Esophagus squamous epithelium (tissue), 5 donors: ENCODE data around the gene CYLD. TPM values are rescaled to one million over a fixed set of nuclear protein-coding genes. Genes with fewer than 3 reads are reported as not detected.
A peak's percentile ranks its signal among the peaks of the same experiment; 100 is the strongest.

Source experiments
- DNase-seq: peaks from one replicate; lab custom pipeline; 2025; lab: John Stamatoyannopoulos, UW
- H3K27ac ChIP-seq, 4 donors: fragments of 200-600 bp; sonication (generic); one replicate each; pipeline ENCODE4 v1.5.1; 2016 to 2019; ENCODE audit warnings: mild to moderate bottlenecking in 1 of 4
- H3K27me3 ChIP-seq, 4 donors: fragments of 200-600 bp; sonication (generic); 1 replicate in 3 of 4; 2 replicates in 1 of 4; pipeline versions ENCODE4 v1.5.1 to v1.6.0; 2017 to 2021; ENCODE audit warnings: antibody characterized with exemption in 1 of 4
- H3K36me3 ChIP-seq, 3 donors: fragments of 200-600 bp; sonication (generic); one replicate each; pipeline ENCODE4 v1.5.1; 2016 to 2019
- H3K4me1 ChIP-seq, 3 donors: fragments of 200-600 bp; sonication (generic); one replicate each; pipeline ENCODE4 v1.5.1; 2017 to 2019
- H3K4me3 ChIP-seq, 4 donors: fragments of 200-600 bp; sonication (generic); 1 replicate in 3 of 4; 2 replicates in 1 of 4; pipeline ENCODE4 v1.5.1; 2016 to 2019; ENCODE audit warnings: mild to moderate bottlenecking in 2 of 4, moderate library complexity in 1 of 4
- H3K9me3 ChIP-seq, 3 donors: fragments of 200-600 bp; sonication (generic); one replicate each; pipeline ENCODE4 v1.5.1; 2016 to 2019
- POLR2A ChIP-seq, 4 donors: fragments of 450-650 bp; IDR thresholded peaks; one replicate each; pipeline ENCODE4 v1.6.1; 2017; ENCODE audit warnings: antibody characterized with exemption in 4 of 4, mild to moderate bottlenecking in 4 of 4, moderate library complexity in 3 of 4
- WGBS, 2 donors: methylation state at CpG; one replicate each; pipeline ENCODE4 v1.1.5; 2018; 5-methylcytosine and 5-hydroxymethylcytosine counted together
- intact Hi-C: fragments of 100-400 bp; cut with DNase I; formaldehyde crosslinking; loops from one replicate; pipeline ENCODE4 v1.15.0; 2022
- total RNA-seq, 4 donors: library from RNA; depleted of rRNA; stranded (reverse); fragments of >200 nt; gene quantifications; one replicate each; pipeline ENCODE4 v1.1.0, GENCODE V29; 2016
- TF ChIP-seq, protein P1 (sequence below), 6 experiments: fragments of 450-650 bp in 4 of 6; fragments of 200-600 bp in 2 of 6; sonication (generic) in 2 of 6; IDR thresholded peaks; one replicate each; pipeline ENCODE4 v1.5.1; 2016 to 2019; ENCODE audit warnings: antibody characterized with exemption in 6 of 6, mild to moderate bottlenecking in 4 of 6, moderate library complexity in 4 of 6
- donor health status: DM: yes; HTN: yes; CAD: no.

CYLD gene
- total RNA-seq, 4 donors from 2014 or later = 22.6 to 45.9 (median 36.0) TPM

DNA sequence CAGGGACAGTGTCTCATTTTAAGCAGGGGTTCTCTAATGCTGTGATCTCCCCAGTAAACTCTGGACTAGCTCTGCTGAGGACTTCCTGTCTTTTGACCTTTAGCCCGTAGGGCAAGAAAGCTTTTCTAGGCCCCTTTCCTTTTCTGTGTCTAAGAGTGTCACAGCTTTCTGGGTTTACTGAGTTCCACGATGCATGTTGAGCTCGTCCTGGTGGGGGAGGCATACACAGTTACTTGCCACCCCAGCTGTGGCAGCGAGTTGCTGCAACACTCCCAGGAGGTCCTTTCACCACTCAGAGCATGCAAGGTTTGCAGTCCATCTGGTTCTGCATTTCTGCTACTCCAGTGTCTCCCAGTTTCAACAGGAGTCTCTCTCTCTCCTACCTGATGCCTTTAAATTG is 24.8 kb upstream of the CYLD start:
- Histone ChIP-seq H3K36me3 (peaks cover 0 to 11% (median 0%) of the 10 kb centered on the region in 3 donors), H3K9me3 (no peaks in the 10 kb centered on the region), H3K4me3 (no peak overlapping the region), H3K27ac (no peak overlapping the region), H3K4me1 (peaks cover 17 to 46% (median 17%) of the 10 kb centered on the region in 3 donors), H3K27me3 (no peaks in the 10 kb centered on the region)
- intact Hi-C loops = no loop called here
- no peak for DNase-seq
- WGBS, 2 donors = 80 to 83% methylated on average over 4 of the region's 4 CpGs
- TF ChIP-seq POLR2A (IDR thresholded peaks at IDR 0.05) = no peak
- TF ChIP-seq, protein P1, sequence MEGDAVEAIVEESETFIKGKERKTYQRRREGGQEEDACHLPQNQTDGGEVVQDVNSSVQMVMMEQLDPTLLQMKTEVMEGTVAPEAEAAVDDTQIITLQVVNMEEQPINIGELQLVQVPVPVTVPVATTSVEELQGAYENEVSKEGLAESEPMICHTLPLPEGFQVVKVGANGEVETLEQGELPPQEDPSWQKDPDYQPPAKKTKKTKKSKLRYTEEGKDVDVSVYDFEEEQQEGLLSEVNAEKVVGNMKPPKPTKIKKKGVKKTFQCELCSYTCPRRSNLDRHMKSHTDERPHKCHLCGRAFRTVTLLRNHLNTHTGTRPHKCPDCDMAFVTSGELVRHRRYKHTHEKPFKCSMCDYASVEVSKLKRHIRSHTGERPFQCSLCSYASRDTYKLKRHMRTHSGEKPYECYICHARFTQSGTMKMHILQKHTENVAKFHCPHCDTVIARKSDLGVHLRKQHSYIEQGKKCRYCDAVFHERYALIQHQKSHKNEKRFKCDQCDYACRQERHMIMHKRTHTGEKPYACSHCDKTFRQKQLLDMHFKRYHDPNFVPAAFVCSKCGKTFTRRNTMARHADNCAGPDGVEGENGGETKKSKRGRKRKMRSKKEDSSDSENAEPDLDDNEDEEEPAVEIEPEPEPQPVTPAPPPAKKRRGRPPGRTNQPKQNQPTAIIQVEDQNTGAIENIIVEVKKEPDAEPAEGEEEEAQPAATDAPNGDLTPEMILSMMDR (IDR thresholded peaks at IDR 0.05) = no peak

DNA sequence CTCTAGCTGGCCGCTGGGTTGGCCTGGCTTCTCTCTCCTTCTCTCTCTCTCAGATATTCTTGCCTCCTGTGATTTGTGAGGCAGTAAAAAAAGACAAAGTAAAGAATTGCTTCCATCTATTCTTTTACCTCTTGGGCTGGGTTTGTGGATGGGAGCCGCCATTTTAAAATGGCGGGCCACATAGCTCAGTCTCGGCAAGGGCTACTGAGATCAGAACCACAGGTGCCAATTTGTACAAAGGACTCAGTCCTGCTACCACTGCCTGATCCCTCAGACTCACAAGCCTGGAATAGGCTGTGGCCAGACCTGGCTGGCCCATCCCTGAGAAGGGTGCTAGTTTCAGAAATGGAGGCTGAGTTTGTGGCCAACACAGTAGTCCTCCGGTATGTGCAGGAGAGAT is 24.4 kb upstream of the CYLD start:
- WGBS, 2 donors = 91 to 96% methylated on average over 3 to 5 of the region's 5 CpGs
- intact Hi-C loops = no loop called here
- no peak for TF ChIP-seq POLR2A (IDR thresholded peaks at IDR 0.05)
- TF ChIP-seq, protein P1 (IDR thresholded peaks at IDR 0.05) = no peak
- peaks cover 0 to 9% (median 0%) of the 10 kb centered on the region in 3 donors for H3K36me3 ChIP-seq
- H3K9me3 ChIP-seq = no peaks in the 10 kb centered on the region
- H3K4me3 ChIP-seq = no peak overlapping the region
- H3K27me3 ChIP-seq = no peaks in the 10 kb centered on the region
- peak overlapping the region in 1 of 4 donors; percentile 86 for H3K27ac ChIP-seq
- H3K4me1 ChIP-seq = peaks cover 17 to 42% (median 17%) of the 10 kb centered on the region in 3 donors
- no peak for DNase-seq

DNA sequence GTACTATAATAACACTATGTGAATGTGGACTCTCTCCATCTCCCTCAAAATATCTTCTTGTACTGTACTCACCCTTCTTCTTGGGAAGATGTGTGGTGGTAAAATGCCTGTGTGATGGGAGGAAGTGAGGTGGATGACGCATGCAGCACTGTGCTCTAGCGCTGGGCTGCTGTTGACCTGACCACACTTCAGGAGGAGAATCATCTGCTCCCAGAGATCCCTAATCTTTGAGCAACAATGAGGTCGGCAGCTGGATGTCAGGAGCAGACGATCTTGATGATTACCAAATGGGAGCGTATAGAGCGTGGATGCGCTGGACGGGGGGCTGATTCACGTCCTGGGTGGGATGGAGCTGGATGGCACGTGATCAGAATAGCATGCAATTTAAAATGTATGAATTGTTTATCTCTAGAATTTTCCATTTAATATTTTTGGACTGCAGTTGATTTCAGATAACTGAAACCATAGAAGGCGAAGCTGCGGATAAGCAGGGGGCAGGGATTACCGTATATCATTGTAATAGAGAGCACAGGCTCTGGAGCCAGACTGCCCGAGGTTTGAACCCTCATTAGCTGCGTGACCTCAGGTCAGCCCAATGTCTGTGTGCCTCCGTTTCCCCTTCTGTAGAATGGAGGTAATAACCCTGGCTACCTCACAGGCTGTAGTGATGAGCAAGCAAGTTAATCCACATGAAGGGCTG is 23.7 kb upstream of the CYLD start:
- no peak overlapping the region for H3K4me3 ChIP-seq
- H3K36me3 ChIP-seq = peaks cover 0 to 16% (median 0%) of the 10 kb centered on the region in 3 donors
- H3K4me1 ChIP-seq = peaks cover 17 to 42% (median 17%) of the 10 kb centered on the region in 3 donors
- intact Hi-C loops = no loop called here
- no peaks in the 10 kb centered on the region for H3K27me3 ChIP-seq
- H3K9me3 ChIP-seq = no peaks in the 10 kb centered on the region
- WGBS, 2 donors = 72 to 89% methylated on average over 11 to 16 of the region's 16 CpGs
- TF ChIP-seq, protein P1 (IDR thresholded peaks at IDR 0.05) = no peak
- no peak for TF ChIP-seq POLR2A (IDR thresholded peaks at IDR 0.05)
- DNase-seq = no peak
- peak overlapping the region; percentile 81 to 91 (median 87) for H3K27ac ChIP-seq

DNA sequence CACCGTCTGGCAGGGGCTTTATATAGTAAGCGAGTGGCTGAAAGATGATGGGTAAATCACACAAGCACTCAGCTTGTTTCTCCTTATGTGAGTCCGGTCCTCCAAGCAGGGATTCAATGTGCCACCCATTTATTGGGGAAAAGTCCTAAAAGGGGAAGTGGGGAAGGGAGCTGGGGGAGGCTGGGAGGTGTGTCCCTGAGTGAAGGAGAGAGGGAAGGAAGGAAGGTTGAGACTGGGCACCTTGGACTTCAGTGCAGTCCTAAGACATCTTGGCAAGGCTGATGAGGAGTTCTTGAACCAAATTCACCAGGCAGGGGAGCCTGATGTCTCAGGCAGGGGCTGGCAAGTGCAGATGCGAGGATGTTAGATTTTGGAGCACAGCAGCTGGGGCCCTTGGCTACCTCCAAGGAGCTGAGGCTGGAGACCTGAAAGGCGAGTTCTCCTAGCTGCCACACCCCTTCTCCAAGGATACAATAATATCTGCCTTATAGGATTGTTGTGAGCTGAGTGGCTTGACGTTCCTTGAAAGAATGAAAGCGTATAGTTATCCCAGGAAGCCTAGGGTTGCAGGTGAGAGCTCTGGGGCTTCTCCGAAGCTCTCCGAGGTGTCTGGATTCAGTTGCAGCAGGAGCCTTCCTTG is 23.0 kb upstream of the CYLD start:
- H3K9me3 ChIP-seq = no peaks in the 10 kb centered on the region
- intact Hi-C loops = no loop called here
- WGBS, 2 donors = 60 to 62% methylated on average over 3 to 9 of the region's 9 CpGs
- peak overlapping the region; percentile 2 to 46 (median 20) for H3K4me3 ChIP-seq
- peak overlapping the region; percentile 81 to 91 (median 87) for H3K27ac ChIP-seq
- no peak for TF ChIP-seq POLR2A (IDR thresholded peaks at IDR 0.05)
- H3K4me1 ChIP-seq = peaks cover 17 to 42% (median 17%) of the 10 kb centered on the region in 3 donors
- H3K27me3 ChIP-seq = no peaks in the 10 kb centered on the region
- DNase-seq = no peak
- peaks cover 0 to 18% (median 0%) of the 10 kb centered on the region in 3 donors for H3K36me3 ChIP-seq

DNA sequence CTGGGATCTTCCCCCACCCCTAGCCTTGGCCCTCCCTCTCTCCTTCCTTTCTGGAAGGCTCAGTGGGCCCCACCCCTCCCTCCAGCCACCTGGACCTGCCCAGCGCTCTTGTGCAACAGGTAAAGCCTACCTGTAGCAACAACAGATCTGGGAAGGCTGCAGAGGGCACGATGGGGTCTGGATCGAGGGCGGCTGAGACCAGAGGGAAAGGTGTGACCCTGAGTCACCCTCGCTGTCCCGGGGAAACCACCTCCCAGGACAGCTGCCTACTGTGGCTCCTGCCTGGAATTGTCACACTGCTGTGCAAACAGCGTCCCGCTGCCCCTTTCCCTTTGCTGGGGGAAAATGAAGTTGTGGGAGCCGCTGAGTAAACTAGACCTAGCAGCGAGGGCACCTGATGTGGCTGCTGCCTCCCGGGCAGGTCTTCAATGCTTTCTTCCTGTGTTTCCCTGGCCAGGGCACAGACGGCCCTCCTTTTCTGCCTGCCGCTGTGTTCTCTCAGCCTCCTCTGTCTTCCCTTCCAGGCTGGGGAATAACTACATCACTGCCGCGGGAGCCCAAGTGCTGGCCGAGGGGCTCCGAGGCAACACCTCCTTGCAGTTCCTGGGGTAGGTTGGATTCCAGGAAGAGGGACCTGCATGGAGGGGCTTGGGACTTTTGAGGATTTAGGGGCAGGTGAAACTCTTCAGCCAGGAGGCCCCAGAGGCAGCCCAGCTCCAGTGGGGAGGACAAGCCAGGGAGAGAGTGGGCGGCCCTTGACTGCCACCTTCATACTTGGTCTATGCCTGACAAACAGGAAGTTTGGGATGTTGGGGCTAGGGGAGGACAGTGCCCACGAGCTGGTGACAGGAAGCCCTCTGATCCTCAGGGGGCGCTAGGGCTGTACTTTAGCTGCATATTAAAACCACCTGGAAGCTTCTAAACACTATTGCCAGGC is 22.2 kb upstream of the CYLD start:
- Histone ChIP-seq H3K36me3 (peaks cover 0 to 23% (median 0%) of the 10 kb centered on the region in 3 donors), H3K4me3 (peak overlapping the region; percentile 2 to 46 (median 20)), H3K4me1 (peaks cover 17 to 42% (median 17%) of the 10 kb centered on the region in 3 donors), H3K27me3 (no peaks in the 10 kb centered on the region), H3K9me3 (no peaks in the 10 kb centered on the region), H3K27ac (peak overlapping the region; percentile 81 to 91 (median 87))
- no peak for DNase-seq
- no peak for TF ChIP-seq POLR2A (IDR thresholded peaks at IDR 0.05)
- TF ChIP-seq, protein P1 (IDR thresholded peaks at IDR 0.05) = no peak
- intact Hi-C loops = no loop called here
- 41 to 44% methylated on average over 6 to 17 of the region's 20 CpGs for WGBS, 2 donors
